HG03108 (cell line): ENCODE results near the gene CITED4.

Experiments used
- ATAC-seq: cut with Tn5 transposase; IDR thresholded peaks from one replicate; pipeline ENCODE4 v1.9.1; 2021; ENCODE audit warnings: moderate library complexity; ENCODE audit not compliant: unreplicated experiment

The CITED4 gene

GRCh38 chr1:40855513-40855912, 6.7 kb downstream of the CITED4 start:
- ATAC-seq, result no peak

DNA sequence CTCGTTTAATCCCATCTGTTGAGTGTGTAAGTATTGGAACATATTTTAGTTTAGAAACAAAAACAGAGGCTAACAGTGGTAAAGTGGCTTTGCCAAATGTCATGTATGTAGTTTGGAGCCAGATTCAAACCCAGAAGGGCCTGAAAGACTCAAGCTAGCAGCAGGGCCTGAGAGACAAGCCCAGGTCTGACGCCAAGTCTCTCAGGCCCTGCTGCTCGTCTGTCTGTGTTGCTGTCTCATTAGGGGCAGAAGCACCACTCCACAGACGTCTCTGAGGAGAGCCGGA, 8.3 kb downstream of the CITED4 start:
- no peak for ATAC-seq

DNA sequence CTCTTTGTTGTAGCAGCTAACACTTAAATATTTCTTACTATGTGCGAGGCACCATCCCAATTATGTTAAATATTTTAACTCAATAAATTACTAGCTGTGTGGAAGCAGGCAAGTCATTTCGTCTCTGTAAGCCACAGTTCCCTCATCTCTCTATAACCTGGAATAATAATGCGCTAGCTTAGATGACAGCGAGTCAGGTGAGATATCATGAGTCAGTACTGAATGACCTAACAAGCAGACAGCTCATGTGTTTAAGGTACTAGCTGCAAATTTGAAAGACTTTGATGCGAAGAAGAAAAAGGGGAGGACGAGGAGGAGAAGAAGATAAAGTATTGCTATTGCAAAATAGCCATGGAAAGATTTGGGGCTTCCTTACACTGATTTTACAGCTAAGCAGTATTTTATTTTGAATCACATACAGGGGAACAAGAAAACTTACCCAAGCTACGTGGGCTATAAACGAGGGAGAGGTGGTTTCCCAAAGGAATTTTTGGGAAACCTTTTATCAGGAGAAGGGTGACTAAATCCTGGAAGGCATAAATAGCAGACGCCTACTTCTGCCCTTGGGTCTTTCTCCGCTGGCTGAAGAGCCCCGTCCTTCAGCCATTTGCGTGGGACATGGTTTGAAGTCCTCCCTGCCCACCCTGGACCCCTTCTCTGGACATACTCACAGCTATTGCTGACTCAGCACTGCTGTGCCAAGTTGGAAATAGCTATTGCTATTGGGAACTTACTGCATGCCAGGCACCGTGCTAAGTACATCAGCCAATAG, 8.9 kb downstream of the CITED4 start:
- ATAC-seq, result no peak

GRCh38 chr1:40851643-40852042, 10.5 kb downstream of the CITED4 start:
- ATAC-seq, result peak; percentile 45

- ATAC-seq, result no peak
Observed at GRCh38 chr1:40849801-40850592, 12.2 kb downstream of the CITED4 start.

- ATAC-seq, result no peak
Observed at GRCh38 chr1:40848530-40849189, 13.5 kb downstream of the CITED4 start.

DNA sequence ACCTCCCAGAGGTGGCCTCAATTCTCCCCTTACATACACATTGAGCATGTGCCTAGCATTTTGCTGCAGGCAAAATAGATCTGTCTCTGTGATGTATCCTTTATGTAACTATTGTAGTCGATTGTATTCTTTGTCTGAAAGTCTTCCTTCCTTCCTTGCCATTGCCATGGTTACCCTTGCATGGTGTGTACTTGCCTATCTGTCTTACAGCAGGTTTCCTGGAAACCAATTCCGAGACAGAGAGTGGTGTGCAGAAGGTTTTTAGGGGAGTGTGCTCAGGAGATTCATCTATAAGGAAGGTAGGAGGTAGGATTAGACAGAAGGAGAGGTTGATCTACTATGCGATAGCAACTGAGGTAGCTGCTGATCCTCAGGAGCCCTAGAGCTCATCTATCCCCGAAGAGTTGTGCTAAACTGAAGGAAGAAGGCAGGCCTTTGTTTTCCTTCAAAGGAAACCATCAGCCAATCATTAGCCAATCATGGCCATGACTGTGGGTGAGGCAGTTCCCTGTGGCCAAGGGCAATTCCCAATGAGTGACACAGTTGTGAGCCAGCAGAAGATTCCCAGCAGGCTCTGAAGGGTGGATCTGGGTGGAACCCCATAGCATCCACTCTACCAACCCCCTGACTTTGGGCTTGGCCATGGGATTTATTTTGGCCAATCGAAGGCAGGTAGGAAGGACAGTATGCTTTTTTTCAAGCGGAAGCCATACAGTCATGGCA, 15.0 kb downstream of the CITED4 start:
- no peak for ATAC-seq

GRCh38 chr1:40845895-40846294, 16.3 kb downstream of the CITED4 start:
- no peak for ATAC-seq

- ATAC-seq, result no peak
Observed at GRCh38 chr1:40844887-40845878, 17.0 kb downstream of the CITED4 start.

DNA sequence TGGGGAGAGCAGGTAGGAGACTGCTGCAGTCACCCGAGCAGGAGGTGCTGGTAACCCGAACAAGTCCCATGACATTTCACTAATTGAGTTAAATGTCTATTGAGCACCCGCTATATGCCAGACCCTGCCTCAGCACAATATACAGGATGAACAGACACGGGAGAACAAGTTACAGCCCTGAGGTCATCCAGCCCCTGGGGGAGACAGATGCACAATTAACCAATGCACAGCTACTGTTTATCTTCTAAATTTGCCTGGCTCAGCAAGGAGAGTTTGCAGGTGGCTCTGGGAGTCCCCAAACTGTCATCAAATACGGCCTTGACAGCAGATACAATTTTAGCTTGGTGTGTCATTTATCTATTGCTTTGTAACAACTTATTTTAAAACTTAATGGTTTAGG, 18.1 kb downstream of the CITED4 start:
- no peak for ATAC-seq

DNA sequence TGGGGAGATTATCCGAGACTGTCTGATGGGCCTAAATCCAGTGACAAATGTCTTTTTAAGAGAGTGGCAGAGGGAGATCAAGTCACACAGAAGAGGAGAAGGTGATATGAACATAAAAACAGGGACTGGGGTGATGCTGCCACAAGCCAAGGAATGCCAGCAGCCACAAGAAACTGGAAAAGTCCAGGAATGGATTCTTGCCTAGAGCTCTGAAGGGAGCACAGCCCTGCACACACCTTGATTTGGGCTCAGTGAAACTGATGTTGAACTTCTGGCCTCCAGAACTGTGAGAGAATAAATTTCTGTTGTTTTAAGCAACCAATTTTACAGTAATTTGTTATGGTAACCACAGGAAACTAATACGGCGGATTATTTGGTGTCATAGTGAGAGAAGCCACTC, 19.5 kb downstream of the CITED4 start:
- ATAC-seq, result no peak

DNA sequence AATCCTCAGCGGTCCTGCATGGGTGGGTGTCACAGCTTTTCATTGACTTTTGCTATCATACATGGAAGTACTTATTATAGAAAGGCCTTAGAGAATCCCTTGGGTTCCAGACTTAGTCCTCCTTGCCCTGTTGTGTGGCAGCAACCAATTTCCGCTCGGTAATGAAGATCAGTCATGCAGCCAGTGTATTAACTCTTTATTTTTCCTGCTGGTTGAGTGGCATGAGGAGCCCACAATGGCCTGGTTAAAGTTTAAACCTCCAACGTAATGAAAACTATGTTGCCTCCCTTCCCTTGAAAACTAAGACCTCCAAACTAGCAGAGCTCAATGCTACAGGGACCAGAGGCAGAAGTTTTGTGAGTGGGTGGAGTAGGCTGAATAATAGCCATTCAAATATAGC, 20.0 kb downstream of the CITED4 start:
- no peak for ATAC-seq

- no peak for ATAC-seq
Observed at GRCh38 chr1:40841602-40842001, 20.6 kb downstream of the CITED4 start.

- ATAC-seq, result no peak
Observed at GRCh38 chr1:40840526-40841323, 21.4 kb downstream of the CITED4 start.

GRCh38 chr1:40839943-40840335, 22.2 kb downstream of the CITED4 start:
- ATAC-seq, result no peak

GRCh38 chr1:40838980-40839942, 22.9 kb downstream of the CITED4 start:
- ATAC-seq, result no peak

DNA sequence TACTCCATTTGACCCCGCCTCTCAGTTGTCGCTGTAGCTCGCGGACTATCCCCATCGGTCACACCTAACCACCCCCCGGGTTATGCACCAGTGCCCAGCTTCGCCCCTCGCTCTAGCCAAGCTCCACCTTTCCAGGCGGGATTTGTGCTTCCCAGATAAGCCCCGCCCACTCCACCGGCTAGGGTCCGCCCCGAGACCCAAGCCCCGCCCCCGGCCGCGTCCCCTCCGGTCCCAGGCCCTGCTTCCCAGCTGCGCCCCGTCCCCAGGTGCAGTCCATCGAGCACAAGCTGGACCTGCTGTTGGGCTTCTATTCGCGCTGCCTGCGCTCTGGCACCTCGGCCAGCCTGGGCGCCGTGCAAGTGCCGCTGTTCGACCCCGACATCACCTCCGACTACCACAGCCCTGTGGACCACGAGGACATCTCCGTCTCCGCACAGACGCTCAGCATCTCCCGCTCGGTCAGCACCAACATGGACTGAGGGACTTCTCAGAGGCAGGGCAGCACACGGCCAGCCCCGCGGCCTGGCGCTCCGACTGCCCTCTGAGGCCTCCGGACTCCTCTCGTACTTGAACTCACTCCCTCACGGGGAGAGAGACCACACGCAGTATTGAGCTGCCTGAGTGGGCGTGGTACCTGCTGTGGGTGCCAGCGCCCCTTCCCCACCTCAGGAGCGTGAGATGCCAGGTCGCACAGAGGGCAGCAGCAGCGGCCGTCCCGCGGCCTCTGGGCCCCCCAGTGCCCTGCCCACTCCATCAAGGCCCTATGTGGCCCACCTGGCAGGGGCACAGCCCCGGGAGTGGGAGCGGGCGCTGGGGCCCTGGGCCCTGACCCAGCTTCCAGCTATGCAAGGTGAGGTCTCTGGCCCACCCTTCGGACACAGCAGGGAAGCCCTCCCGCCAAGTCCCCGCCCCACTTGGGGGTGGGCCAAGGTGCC, 23.9 kb downstream of the CITED4 start:
- no peak for ATAC-seq
